ENCODE measurements around the gene PCDHAC2. TPM values are rescaled to one million over a fixed set of nuclear protein-coding genes. Genes with fewer than 3 reads are reported as not detected.

PCDHAC2 gene
- total RNA-seq, 2 experiments from 2014 or later, result not detected

GRCh38 chr5:140973550-140973949 is 7.3 kb downstream of the PCDHAC2 start:
- CTCF ChIA-PET, result no interaction called here
- H3K27me3 Mint-ChIP-seq, result peaks cover 8% of the 10 kb centered on the region
- POLR2A ChIA-PET, result interaction anchor here (1.3 kb wide), 1 partner anchor 13 kb away, joined by 4 read pairs; no protein-coding TSS in a partner anchor
- H3K27ac Mint-ChIP-seq, result no peak overlapping the region
- no peaks in the 10 kb centered on the region for H3K36me3 Mint-ChIP-seq (ENCODE audit: low read depth)
- no peak for TF ChIP-seq CTCF (IDR thresholded peaks at IDR 0.05)
- no peak overlapping the region for H3K4me3 Mint-ChIP-seq
- no peak for ATAC-seq
- DNase-seq, result no peak
- no peaks in the 10 kb centered on the region for H3K4me1 Mint-ChIP-seq (ENCODE audit: low read depth)
- no peaks in the 10 kb centered on the region for H3K9me3 Mint-ChIP-seq
- intact Hi-C loops (cut with micrococcal nuclease), result no loop called here

GRCh38 chr5:140977003-140977402 is 10.7 kb downstream of the PCDHAC2 start:
- intact Hi-C loops (cut with micrococcal nuclease), result no loop called here
- no peak for TF ChIP-seq CTCF (IDR thresholded peaks at IDR 0.05)
- H3K4me1 Mint-ChIP-seq (ENCODE audit: low read depth), result no peaks in the 10 kb centered on the region
- peaks cover 8% of the 10 kb centered on the region for H3K27me3 Mint-ChIP-seq
- ATAC-seq (no peak), DNase-seq (no peak)
- H3K27ac Mint-ChIP-seq, result no peak overlapping the region
- ChIA-PET POLR2A (no interaction called here), CTCF (no interaction called here)
- no peaks in the 10 kb centered on the region for H3K9me3 Mint-ChIP-seq
- no peaks in the 10 kb centered on the region for H3K36me3 Mint-ChIP-seq (ENCODE audit: low read depth)
- H3K4me3 Mint-ChIP-seq, result no peak overlapping the region

GRCh38 chr5:140978260-140978659 is 12.0 kb downstream of the PCDHAC2 start:
- ChIA-PET POLR2A (no interaction called here), CTCF (no interaction called here)
- peaks cover 5% of the 10 kb centered on the region for H3K27me3 Mint-ChIP-seq
- no peaks in the 10 kb centered on the region for H3K36me3 Mint-ChIP-seq (ENCODE audit: low read depth)
- DNase-seq (no peak), ATAC-seq (no peak)
- no peaks in the 10 kb centered on the region for H3K4me1 Mint-ChIP-seq (ENCODE audit: low read depth)
- no peak for TF ChIP-seq CTCF (IDR thresholded peaks at IDR 0.05)
- no peaks in the 10 kb centered on the region for H3K9me3 Mint-ChIP-seq
- intact Hi-C loops (cut with micrococcal nuclease), result no loop called here
- no peak overlapping the region for H3K4me3 Mint-ChIP-seq
- H3K27ac Mint-ChIP-seq, result no peak overlapping the region

GRCh38 chr5:140978983-140979382 is 12.7 kb downstream of the PCDHAC2 start:
- ATAC-seq, result no peak
- DNase-seq, result no peak
- TF ChIP-seq CTCF (IDR thresholded peaks at IDR 0.05), result no peak
- ChIA-PET POLR2A (no interaction called here), CTCF (no interaction called here)
- Mint-ChIP-seq H3K36me3 (ENCODE audit: low read depth) (no peaks in the 10 kb centered on the region), H3K4me1 (ENCODE audit: low read depth) (no peaks in the 10 kb centered on the region), H3K9me3 (no peaks in the 10 kb centered on the region), H3K27me3 (peaks cover 9% of the 10 kb centered on the region), H3K4me3 (no peak overlapping the region), H3K27ac (no peak overlapping the region)
- intact Hi-C loops (cut with micrococcal nuclease), result no loop called here

- Mint-ChIP-seq H3K9me3 (no peaks in the 10 kb centered on the region), H3K27ac (no peak overlapping the region), H3K27me3 (peaks cover 11% of the 10 kb centered on the region), H3K4me1 (ENCODE audit: low read depth) (no peaks in the 10 kb centered on the region), H3K36me3 (ENCODE audit: low read depth) (no peaks in the 10 kb centered on the region), H3K4me3 (no peak overlapping the region)
- CTCF ChIA-PET, result no interaction called here
- DNase-seq (no peak), ATAC-seq (no peak)
- POLR2A ChIA-PET, result no interaction called here
- TF ChIP-seq CTCF (IDR thresholded peaks at IDR 0.05), result no peak
- intact Hi-C loops (cut with micrococcal nuclease), result no loop called here
Observed at GRCh38 chr5:140982083-140982716, 15.9 kb downstream of the PCDHAC2 start.

Measured in activated CD8-positive, alpha-beta T cell treated with anti-CD3 and anti-CD28 coated beads for 36 hours (primary cell).